HFF-Myc (cell line): Measurements from ENCODE around the gene INAVA.
"Not testable (repeated sequence)": the region's sequence is repeated elsewhere in the genome, so short reads cannot be mapped to it uniquely, and the experiment has no call there.

Source experiments
- DNase-seq: peaks from one replicate; pipeline ENCODE4 v3.0.0-alpha.2; 2011; ENCODE audit warnings: low read depth; ENCODE audit errors: extremely low read depth
- H3K4me3 ChIP-seq: replicated peaks from 2 replicates; pipeline ENCODE4 v1.5.1; 2011; ENCODE audit warnings: low read depth, mild to moderate bottlenecking, control low read depth, low read length
- TF ChIP-seq, protein P1 (sequence below): IDR thresholded peaks from 2 replicates; pipeline ENCODE4 v1.5.1; 2012; ENCODE audit warnings: mild to moderate bottlenecking, low read depth, low read length, control low read depth; ENCODE audit errors: missing control alignments

The INAVA gene

DNA sequence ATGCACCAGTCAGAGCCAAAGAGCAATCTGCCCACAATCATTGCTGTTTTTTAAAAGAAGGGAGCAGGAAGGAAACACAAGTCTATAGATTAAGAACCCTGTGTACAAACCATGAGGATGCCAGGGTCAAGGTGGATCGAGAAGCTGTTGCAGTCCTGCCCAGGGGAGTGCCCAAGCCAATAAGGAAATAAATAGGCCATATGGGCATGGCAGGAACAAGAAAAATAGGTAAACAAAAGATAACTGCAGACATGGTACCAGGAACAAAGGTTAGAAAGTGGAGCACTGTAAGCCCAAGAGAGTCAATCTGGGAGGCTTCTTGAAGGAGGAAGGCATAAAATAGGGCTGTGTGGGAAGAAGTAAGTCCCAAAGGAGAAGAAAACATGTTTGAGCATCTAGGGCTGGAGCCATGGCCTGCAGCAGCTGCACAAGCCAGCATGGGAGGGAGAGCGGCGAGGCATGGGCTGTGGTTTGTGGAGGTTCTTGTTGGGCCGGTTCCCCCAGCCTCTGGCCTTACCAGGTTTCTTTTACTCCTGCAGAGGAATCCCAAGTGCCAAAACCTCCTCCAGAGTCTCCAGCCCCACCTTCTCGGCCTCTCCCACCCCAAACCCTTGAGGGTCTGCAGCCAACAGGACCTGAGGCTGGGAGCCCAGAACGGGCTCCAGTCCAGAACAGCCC lies 13.6 kb downstream of the INAVA start:
- TF ChIP-seq, protein P1, sequence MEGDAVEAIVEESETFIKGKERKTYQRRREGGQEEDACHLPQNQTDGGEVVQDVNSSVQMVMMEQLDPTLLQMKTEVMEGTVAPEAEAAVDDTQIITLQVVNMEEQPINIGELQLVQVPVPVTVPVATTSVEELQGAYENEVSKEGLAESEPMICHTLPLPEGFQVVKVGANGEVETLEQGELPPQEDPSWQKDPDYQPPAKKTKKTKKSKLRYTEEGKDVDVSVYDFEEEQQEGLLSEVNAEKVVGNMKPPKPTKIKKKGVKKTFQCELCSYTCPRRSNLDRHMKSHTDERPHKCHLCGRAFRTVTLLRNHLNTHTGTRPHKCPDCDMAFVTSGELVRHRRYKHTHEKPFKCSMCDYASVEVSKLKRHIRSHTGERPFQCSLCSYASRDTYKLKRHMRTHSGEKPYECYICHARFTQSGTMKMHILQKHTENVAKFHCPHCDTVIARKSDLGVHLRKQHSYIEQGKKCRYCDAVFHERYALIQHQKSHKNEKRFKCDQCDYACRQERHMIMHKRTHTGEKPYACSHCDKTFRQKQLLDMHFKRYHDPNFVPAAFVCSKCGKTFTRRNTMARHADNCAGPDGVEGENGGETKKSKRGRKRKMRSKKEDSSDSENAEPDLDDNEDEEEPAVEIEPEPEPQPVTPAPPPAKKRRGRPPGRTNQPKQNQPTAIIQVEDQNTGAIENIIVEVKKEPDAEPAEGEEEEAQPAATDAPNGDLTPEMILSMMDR = no peak
- H3K4me3 ChIP-seq = no peak overlapping the region
- no peak for DNase-seq

DNA sequence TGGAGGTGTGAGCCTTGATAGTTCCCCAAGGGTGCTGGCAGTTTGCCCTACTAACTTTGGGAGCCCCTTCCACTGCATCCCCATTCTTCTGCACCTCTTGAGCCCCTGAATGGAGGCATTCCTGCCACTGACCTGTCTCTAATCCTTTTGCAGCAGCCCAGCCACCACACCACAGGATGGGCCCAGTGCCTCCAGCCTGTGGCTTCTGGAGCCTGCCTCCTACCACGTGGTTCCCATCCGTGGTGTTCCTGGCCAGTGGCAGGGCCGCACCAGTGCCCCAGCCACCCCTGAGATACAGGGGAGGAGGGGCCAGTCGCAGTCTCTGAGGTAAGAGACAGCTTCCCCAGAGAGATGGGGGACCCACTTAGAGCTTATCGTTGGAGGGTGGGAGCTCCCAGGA lies 14.4 kb downstream of the INAVA start:
- no peak overlapping the region for H3K4me3 ChIP-seq
- TF ChIP-seq, protein P1 = no peak
- DNase-seq = no peak

DNA sequence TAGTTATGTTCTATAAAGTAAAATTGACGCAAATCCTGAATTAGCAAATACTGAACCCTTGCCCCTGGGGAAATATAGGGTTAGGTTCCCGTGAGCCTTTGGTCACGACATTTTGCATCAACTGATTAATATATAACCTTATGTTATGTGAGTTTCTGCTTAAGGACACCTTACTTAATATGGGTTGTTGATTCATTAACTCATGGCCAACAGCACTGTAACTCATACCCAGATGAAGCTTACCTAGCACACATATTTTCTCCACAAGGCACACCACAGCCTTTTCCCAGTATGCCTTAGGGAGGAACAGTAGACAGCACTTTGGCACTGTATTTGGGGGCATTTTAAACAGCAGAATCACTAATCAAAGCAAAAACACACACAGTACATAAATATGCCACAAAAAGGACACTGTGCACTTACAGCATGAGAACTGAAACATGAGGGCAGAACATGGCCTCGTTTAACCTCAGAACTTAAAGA lies 15.1 kb downstream of the INAVA start:
- TF ChIP-seq, protein P1 = no peak
- DNase-seq = no peak
- H3K4me3 ChIP-seq = no peak overlapping the region

DNA sequence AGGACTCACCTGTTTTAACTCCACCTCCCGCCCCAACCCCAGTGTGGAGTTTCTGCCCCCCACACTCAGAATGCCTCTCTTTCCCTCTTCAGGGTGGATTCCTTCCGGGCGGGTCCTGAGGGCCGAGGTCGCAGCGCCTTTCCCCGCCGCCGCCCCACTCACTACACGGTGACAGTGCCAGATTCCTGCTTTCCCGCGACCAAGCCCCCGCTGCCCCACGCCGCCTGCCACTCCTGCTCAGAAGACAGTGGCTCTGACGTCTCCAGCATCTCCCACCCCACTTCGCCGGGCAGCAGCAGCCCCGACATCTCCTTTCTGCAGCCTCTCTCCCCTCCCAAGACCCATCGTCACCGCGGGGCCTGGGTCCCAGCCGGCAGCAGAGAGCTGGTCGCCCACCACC lies 16.7 kb downstream of the INAVA start:
- TF ChIP-seq, protein P1 = no peak
- DNase-seq = no peak
- no peak overlapping the region for H3K4me3 ChIP-seq

DNA sequence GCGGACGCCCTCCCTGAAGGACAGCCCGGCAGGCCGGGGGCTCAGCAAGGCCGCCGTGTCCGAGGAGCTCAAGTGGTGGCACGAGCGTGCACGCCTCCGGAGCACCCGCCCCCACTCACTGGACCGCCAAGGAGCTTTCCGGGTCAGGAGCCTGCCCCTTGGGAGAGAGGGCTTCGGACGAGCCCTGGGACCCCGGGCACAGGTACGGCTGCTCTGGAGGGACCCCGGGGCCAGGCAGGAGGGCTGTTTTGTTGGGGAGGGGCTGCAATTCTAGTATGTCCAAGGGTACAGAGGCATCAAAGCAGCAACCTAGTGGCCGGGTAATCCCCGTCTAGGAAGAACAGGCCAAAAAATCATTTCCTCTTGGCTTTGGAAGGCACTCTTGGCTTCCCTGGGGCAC lies 17.2 kb downstream of the INAVA start:
- not testable (repeated sequence) for H3K4me3 ChIP-seq, DNase-seq

DNA sequence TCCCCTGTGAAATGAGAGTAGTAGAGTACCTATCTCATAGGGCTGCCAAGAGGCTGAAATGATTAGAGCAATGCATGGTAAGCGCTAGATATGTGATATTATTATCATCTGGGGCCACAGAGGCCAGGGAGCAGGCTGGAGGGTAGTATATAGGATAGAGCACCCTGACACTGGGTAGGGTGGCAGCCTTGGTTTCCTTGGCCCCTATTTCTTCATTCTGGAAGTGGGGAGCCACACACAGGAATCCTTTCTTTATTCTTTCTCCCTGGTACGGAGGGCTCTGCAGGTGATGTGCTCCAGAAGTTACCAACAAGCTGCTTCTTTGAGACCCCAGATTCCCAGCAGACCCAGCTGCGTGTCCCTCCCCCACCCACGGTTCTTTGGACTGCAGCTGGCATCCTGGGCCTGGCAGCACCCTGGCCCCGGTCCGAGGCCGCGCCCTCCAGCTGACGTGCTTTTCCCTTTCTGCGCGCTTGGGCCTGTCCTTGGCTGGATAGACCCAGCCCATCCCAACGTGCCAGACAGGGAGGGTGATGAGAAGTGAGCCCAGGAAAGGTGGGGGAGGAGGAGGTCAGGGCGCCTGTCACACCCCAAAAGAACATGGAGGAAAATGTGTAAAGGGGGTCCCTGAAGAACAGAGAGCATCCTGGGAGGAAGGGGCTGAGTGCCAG lies 18.2 kb downstream of the INAVA start:
- H3K4me3 ChIP-seq = no peak overlapping the region
- TF ChIP-seq, protein P1 = no peak
- no peak for DNase-seq

DNA sequence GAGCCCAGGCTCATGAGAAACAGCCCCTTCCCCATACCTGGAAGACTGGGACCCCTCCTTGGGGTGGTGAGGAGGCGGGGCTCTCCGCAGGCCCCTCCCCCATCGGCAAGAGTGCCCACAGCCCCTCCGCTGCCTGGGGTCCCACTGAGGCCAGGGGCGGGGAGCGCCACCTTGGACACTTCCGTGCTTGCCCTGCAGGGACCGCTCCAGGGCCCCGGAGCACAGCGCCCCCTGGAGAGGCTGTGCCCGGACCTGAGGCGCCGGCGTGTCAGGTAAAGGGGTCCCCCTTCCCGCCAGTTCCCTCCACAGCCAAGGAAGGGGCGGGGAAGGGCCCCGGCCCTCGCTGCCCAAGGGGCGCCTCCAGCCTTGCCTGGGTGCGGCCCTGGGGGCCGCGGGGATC lies 21.5 kb downstream of the INAVA start:
- DNase-seq = no peak
- H3K4me3 ChIP-seq = no peak overlapping the region

More for the DNA sequence above, 21.5 kb downstream of the INAVA start:
- TF ChIP-seq, protein P1 = peak; percentile 43
